Kidney (tissue), 14 donors: ENCODE measurements around the gene HLA-F. TPM values are rescaled to one million over a fixed set of nuclear protein-coding genes. Genes with fewer than 3 reads are reported as not detected.

ENCODE experiments used
- DNase-seq, 5 donors: peaks; one replicate each; pipeline ENCODE4 v3.0.0-alpha.2; 2013 to 2020
- FAIRE-seq: peaks from 2 replicates; lab custom pipeline; 2012; peaks lifted over from hg19 to GRCh38; lab: Jason Lieb, UNC
- H3K27ac ChIP-seq, 2 donors: one replicate each; pipeline ENCODE4 v1.7.0; 2013; ENCODE audit warnings: low read depth in 2 of 2, low read length in 2 of 2, inconsistent platforms in 1 of 2
- H3K27me3 ChIP-seq: one replicate; pipeline ENCODE4 v1.7.1; 2013; ENCODE audit warnings: low read length, inconsistent platforms; ENCODE audit not compliant: control insufficient read depth, insufficient read depth
- H3K36me3 ChIP-seq, 3 donors: one replicate each; pipeline versions ENCODE4 v1.7.0 to v1.7.1; 2013; ENCODE audit warnings: low read length in 3 of 3, control low read depth in 1 of 3, inconsistent platforms in 1 of 3; ENCODE audit not compliant: insufficient read depth in 3 of 3, control insufficient read depth in 2 of 3
- H3K4me1 ChIP-seq, 3 donors: one replicate each; pipeline versions ENCODE4 v1.7.0 to v1.7.1; 2013; ENCODE audit warnings: low read length in 3 of 3, inconsistent platforms in 1 of 3, low read depth in 1 of 3; ENCODE audit not compliant: control insufficient read depth in 2 of 3, insufficient read depth in 2 of 3
- H3K4me3 ChIP-seq, 3 donors: one replicate each; pipeline versions ENCODE4 v1.7.0 to v1.8.1; 2013; ENCODE audit warnings: low read length in 3 of 3, control low read depth in 1 of 3, inconsistent platforms in 1 of 3
- H3K9ac ChIP-seq, 3 donors: one replicate each; pipeline versions ENCODE4 v1.7.0 to v1.7.1; 2013; ENCODE audit warnings: low read length in 3 of 3, control low read depth in 1 of 3, inconsistent platforms in 1 of 3
- H3K9me3 ChIP-seq, 3 donors: one replicate each; pipeline versions ENCODE4 v1.7.0 to v1.7.1; 2013; ENCODE audit warnings: low read length in 3 of 3, control low read depth in 1 of 3, inconsistent platforms in 1 of 3; ENCODE audit not compliant: control insufficient read depth in 2 of 3, insufficient read depth in 1 of 3
- intact Hi-C: fragments of 100-400 bp; cut with DNase I; formaldehyde crosslinking; loops from one replicate; pipeline ENCODE4 v1.11.1; 2022
- polyA plus RNA-seq: library from polyadenylated mRNA; stranded (reverse); fragments of 350-450 nt; fragmentation: Illumina TruSeq; extraction: RNeasy Lipid Tissue Mini Kit (QIAGEN cat#74804); gene quantifications from one replicate; pipeline ENCODE4 v1.2.3, GENCODE V29; 2014; ENCODE audit warnings: low read depth, low replicate concordance; ENCODE audit not compliant: insufficient read depth
- total RNA-seq: library from RNA; stranded (reverse); fragmentation: NEBNext Ultra II Directional; extraction: Animal tissue kit (Norgen Biotek cat#: 25700); gene quantifications from one replicate; pipeline ENCODE4 v1.2.1, GENCODE V29; 2021
- TF ChIP-seq, protein P1 (sequence below): IDR thresholded peaks from 3 replicates; pipeline ENCODE4 v1.5.1; 2012; ENCODE audit warnings: mild to moderate bottlenecking, moderate library complexity, borderline replicate concordance; ENCODE audit not compliant: insufficient read depth; ENCODE audit errors: extremely low read depth
- donor health status: control.
- donor health status: control.
- donor health status: control.
- donor health status: control.
- donor health status: control.
- donor health status: DM: yes; HTN: yes; CAD: no.
- donor health status: Normal renal cell carcinoma (clear cell type).

Gene HLA-F
- total and polyA plus RNA-seq, 2 donors from 2014 or later: 52.1 to 87.8 TPM

- Histone ChIP-seq H3K4me3 (peak overlapping the region in 1 of 3 donors; percentile 87), H3K4me1 (peaks cover 0 to 12% (median 5%) of the 10 kb centered on the region in 3 donors), H3K27ac (no peak overlapping the region), H3K27me3 (peaks cover 16% of the 10 kb centered on the region), H3K36me3 (no peaks in the 10 kb centered on the region), H3K9me3 (no peaks in the 10 kb centered on the region), H3K9ac (peak overlapping the region in 2 of 3 donors; percentile 32 to 54)
- FAIRE-seq (no peak), DNase-seq (no peak)
- intact Hi-C loops: no loop called here
- TF ChIP-seq, protein P1, sequence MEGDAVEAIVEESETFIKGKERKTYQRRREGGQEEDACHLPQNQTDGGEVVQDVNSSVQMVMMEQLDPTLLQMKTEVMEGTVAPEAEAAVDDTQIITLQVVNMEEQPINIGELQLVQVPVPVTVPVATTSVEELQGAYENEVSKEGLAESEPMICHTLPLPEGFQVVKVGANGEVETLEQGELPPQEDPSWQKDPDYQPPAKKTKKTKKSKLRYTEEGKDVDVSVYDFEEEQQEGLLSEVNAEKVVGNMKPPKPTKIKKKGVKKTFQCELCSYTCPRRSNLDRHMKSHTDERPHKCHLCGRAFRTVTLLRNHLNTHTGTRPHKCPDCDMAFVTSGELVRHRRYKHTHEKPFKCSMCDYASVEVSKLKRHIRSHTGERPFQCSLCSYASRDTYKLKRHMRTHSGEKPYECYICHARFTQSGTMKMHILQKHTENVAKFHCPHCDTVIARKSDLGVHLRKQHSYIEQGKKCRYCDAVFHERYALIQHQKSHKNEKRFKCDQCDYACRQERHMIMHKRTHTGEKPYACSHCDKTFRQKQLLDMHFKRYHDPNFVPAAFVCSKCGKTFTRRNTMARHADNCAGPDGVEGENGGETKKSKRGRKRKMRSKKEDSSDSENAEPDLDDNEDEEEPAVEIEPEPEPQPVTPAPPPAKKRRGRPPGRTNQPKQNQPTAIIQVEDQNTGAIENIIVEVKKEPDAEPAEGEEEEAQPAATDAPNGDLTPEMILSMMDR: no peak
These were observed 26.4 kb downstream of the HLA-F start for GRCh38 chr6:29749668-29750067.

- no peak overlapping the region for H3K27ac ChIP-seq
- peaks cover 0 to 12% (median 5%) of the 10 kb centered on the region in 3 donors for H3K4me1 ChIP-seq
- DNase-seq: no peak
- H3K9ac ChIP-seq: no peak overlapping the region
- peaks cover 21% of the 10 kb centered on the region for H3K27me3 ChIP-seq
- no peak for FAIRE-seq
- intact Hi-C loops: no loop called here
- TF ChIP-seq, protein P1: no peak
- no peaks in the 10 kb centered on the region for H3K36me3 ChIP-seq
- no peaks in the 10 kb centered on the region for H3K9me3 ChIP-seq
- no peak overlapping the region for H3K4me3 ChIP-seq
These were observed 27.5 kb downstream of the HLA-F start for GRCh38 chr6:29750709-29751108.

- DNase-seq: no peak
- Histone ChIP-seq H3K27me3 (peaks cover 24% of the 10 kb centered on the region), H3K4me1 (peaks cover 0 to 12% (median 5%) of the 10 kb centered on the region in 3 donors), H3K36me3 (no peaks in the 10 kb centered on the region), H3K9ac (no peak overlapping the region), H3K4me3 (no peak overlapping the region), H3K27ac (no peak overlapping the region), H3K9me3 (no peaks in the 10 kb centered on the region)
- TF ChIP-seq, protein P1: no peak
- intact Hi-C loops: no loop called here
- FAIRE-seq: no peak
These were observed 28.2 kb downstream of the HLA-F start for GRCh38 chr6:29751480-29751879.
